MM.1S (cell line): ENCODE data around the gene GNPDA1.

ENCODE experiments used
- DNase-seq: peaks from one replicate; pipeline ENCODE4 v3.0.0-alpha.2; 2015
- H2AFZ ChIP-seq: fragments of 300-600 bp; sonication (generic); 2 replicates; pipeline ENCODE4 v1.6.0; 2016; ENCODE audit warnings: antibody characterized with exemption, low read length
- H3F3A ChIP-seq: fragments of 300-600 bp; sonication (generic); 2 replicates; pipeline ENCODE4 v1.6.1; 2016; ENCODE audit warnings: mild to moderate bottlenecking, antibody characterized with exemption, low read length, moderate library complexity, mixed read lengths; ENCODE audit not compliant: insufficient read depth
- H3K27ac ChIP-seq: fragments of 300-600 bp; sonication (generic); 2 replicates; pipeline ENCODE4 v1.5.1; 2016; ENCODE audit warnings: mild to moderate bottlenecking, low read length
- H3K27me3 ChIP-seq: fragments of 300-600 bp; sonication (generic); replicated peaks from 2 replicates; pipeline ENCODE4 v1.6.0; 2016; ENCODE audit warnings: low read length; ENCODE audit not compliant: insufficient read depth
- H3K36me3 ChIP-seq: fragments of 300-600 bp; sonication (generic); replicated peaks from 2 replicates; pipeline ENCODE4 v1.6.1; 2016; ENCODE audit warnings: mild to moderate bottlenecking, low read length, mixed read lengths; ENCODE audit not compliant: insufficient read depth
- H3K4me1 ChIP-seq: fragments of 300-600 bp; sonication (generic); 2 replicates; pipeline ENCODE4 v1.6.1; 2016; ENCODE audit warnings: low read length, mixed read lengths
- H3K4me2 ChIP-seq: fragments of 300-600 bp; sonication (generic); 2 replicates; pipeline ENCODE4 v1.6.0; 2016; ENCODE audit warnings: low read depth, low read length
- H3K4me3 ChIP-seq: fragments of 300-600 bp; sonication (generic); 2 replicates; pipeline ENCODE4 v1.5.1; 2016; ENCODE audit warnings: low read length, mixed read lengths
- H3K79me2 ChIP-seq: fragments of 300-600 bp; sonication (generic); 2 replicates; pipeline ENCODE4 v1.6.1; 2016; ENCODE audit warnings: mixed run types, low read length, mixed read lengths
- H3K9ac ChIP-seq: fragments of 300-600 bp; sonication (generic); 2 replicates; pipeline ENCODE4 v1.6.1; 2016; ENCODE audit warnings: low read length, mixed read lengths
- H3K9me2 ChIP-seq: fragments of 300-600 bp; sonication (generic); replicated peaks from 2 replicates; pipeline ENCODE4 v1.6.1; 2016; ENCODE audit warnings: mild to moderate bottlenecking, low read length, mixed read lengths; ENCODE audit not compliant: insufficient read depth
- H3K9me3 ChIP-seq: fragments of 300-600 bp; sonication (generic); replicated peaks from 2 replicates; pipeline ENCODE4 v1.6.1; 2016; ENCODE audit warnings: mild to moderate bottlenecking, low read length, mixed read lengths; ENCODE audit not compliant: insufficient read depth
- H4K20me1 ChIP-seq: fragments of 300-600 bp; sonication (generic); 2 replicates; pipeline ENCODE4 v1.6.1; 2016; ENCODE audit warnings: mild to moderate bottlenecking, low read length, moderate library complexity, mixed read lengths; ENCODE audit not compliant: insufficient read depth
- CTCF ChIP-seq: fragments of 300-600 bp; sonication (generic); IDR thresholded peaks from 2 replicates; pipeline ENCODE4 v1.5.1; 2016; ENCODE audit warnings: antibody characterized with exemption, low read length, mixed read lengths
- EZH2 ChIP-seq: fragments of 300-600 bp; sonication (generic); optimal IDR thresholded peaks from 2 replicates; pipeline ENCODE3; 2017; ENCODE audit warnings: low read depth, mild to moderate bottlenecking, antibody characterized with exemption, low read length, mixed read lengths
- EZH2phosphoT487 ChIP-seq: fragments of 300-600 bp; sonication (generic); IDR thresholded peaks from 2 replicates; pipeline ENCODE4 v1.6.1; 2018; ENCODE audit warnings: antibody characterized with exemption, low read length

Gene GNPDA1

GRCh38 chr5:141995656-141996055, 17.2 kb downstream of the GNPDA1 start:
- Histone ChIP-seq H3K4me1 (0 out of 2 replicates have a peak, but pooled peaks cover 2% of the 10 kb centered on the region), H3K36me3 (no peaks in the 10 kb centered on the region), H3K4me2 (no peak overlapping the region), H2AFZ (no peak overlapping the region), H4K20me1 (no peaks in the 10 kb centered on the region), H3K27me3 (no peaks in the 10 kb centered on the region), H3K9me3 (no peaks in the 10 kb centered on the region), H3K9me2 (no peaks in the 10 kb centered on the region), H3F3A (peaks cover 4% of the 10 kb centered on the region), H3K4me3 (no peak overlapping the region), H3K9ac (no peak overlapping the region), H3K27ac (no peak overlapping the region), H3K79me2 (no peaks in the 10 kb centered on the region)
- no peak for DNase-seq
- no peak for TF ChIP-seq EZH2phosphoT487
- TF ChIP-seq CTCF = no peak
- TF ChIP-seq EZH2 = no peak

- Histone ChIP-seq H3K9ac (no peak overlapping the region), H2AFZ (no peak overlapping the region), H3K9me2 (no peaks in the 10 kb centered on the region), H3K4me2 (no peak overlapping the region), H3K4me3 (no peak overlapping the region), H3K27ac (no peak overlapping the region), H3K79me2 (no peaks in the 10 kb centered on the region), H3K36me3 (no peaks in the 10 kb centered on the region), H3K9me3 (no peaks in the 10 kb centered on the region), H3F3A (no peaks in the 10 kb centered on the region), H3K4me1 (0 out of 2 replicates have a peak, but pooled peaks cover 2% of the 10 kb centered on the region), H4K20me1 (no peaks in the 10 kb centered on the region), H3K27me3 (no peaks in the 10 kb centered on the region)
- no peak for DNase-seq
- TF ChIP-seq CTCF = no peak
- TF ChIP-seq EZH2phosphoT487 = no peak
- no peak for TF ChIP-seq EZH2
These were observed 18.2 kb downstream of the GNPDA1 start for GRCh38 chr5:141994511-141995136.

GRCh38 chr5:141992349-141992963, 20.4 kb downstream of the GNPDA1 start:
- Histone ChIP-seq H4K20me1 (no peaks in the 10 kb centered on the region), H3K27me3 (no peaks in the 10 kb centered on the region), H3K4me2 (no peak overlapping the region), H2AFZ (no peak overlapping the region), H3K9me3 (no peaks in the 10 kb centered on the region), H3F3A (no peaks in the 10 kb centered on the region), H3K4me3 (no peak overlapping the region), H3K36me3 (0 out of 2 replicates have a peak, but pooled peaks cover 3% of the 10 kb centered on the region), H3K27ac (no peak overlapping the region), H3K9me2 (no peaks in the 10 kb centered on the region), H3K79me2 (no peaks in the 10 kb centered on the region), H3K4me1 (0 out of 2 replicates have a peak, but pooled peaks cover 2% of the 10 kb centered on the region), H3K9ac (no peak overlapping the region)
- peak; percentile 71 for DNase-seq
- peak; percentile 82 for TF ChIP-seq CTCF
- no peak for TF ChIP-seq EZH2
- no peak for TF ChIP-seq EZH2phosphoT487
